ENCODE data around the gene PTPRG. TPM values are rescaled to one million over a fixed set of nuclear protein-coding genes. Genes with fewer than 3 reads are reported as not detected.

PTPRG gene
- total RNA-seq, 4 donors from 2014 or later: 33.5 to 56.6 (median 46.9) TPM

DNA sequence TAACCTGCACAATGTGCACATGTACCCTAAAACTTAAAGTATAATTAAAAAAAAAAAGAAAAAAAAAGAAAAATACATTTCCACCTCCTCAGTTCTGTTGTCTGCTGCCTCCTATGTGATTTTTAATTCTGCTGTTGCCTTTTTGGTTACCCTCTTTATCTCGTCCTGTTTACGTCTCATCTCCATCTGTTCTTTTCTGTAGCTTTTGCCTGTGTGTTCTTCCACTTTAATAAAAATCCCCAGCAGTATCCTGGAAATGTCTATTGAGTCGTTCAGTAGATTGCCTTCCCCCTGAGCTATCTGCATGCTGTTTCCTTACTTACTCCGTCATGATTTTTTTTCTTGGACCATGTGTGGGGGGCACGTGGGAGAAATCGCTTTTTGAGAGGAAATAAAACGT is 509.5 kb downstream of the PTPRG start:
- TF ChIP-seq, protein P1, sequence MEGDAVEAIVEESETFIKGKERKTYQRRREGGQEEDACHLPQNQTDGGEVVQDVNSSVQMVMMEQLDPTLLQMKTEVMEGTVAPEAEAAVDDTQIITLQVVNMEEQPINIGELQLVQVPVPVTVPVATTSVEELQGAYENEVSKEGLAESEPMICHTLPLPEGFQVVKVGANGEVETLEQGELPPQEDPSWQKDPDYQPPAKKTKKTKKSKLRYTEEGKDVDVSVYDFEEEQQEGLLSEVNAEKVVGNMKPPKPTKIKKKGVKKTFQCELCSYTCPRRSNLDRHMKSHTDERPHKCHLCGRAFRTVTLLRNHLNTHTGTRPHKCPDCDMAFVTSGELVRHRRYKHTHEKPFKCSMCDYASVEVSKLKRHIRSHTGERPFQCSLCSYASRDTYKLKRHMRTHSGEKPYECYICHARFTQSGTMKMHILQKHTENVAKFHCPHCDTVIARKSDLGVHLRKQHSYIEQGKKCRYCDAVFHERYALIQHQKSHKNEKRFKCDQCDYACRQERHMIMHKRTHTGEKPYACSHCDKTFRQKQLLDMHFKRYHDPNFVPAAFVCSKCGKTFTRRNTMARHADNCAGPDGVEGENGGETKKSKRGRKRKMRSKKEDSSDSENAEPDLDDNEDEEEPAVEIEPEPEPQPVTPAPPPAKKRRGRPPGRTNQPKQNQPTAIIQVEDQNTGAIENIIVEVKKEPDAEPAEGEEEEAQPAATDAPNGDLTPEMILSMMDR (IDR thresholded peaks at IDR 0.05): no peak
- no peak for TF ChIP-seq POLR2A (IDR thresholded peaks at IDR 0.05)
- DNase-seq: no peak
- no peaks in the 10 kb centered on the region for H3K4me1 ChIP-seq
- H3K4me3 ChIP-seq: no peak overlapping the region
- H3K36me3 ChIP-seq: no peaks in the 10 kb centered on the region
- no peak overlapping the region for H3K27ac ChIP-seq
- no peaks in the 10 kb centered on the region for H3K9me3 ChIP-seq
- no peaks in the 10 kb centered on the region for H3K27me3 ChIP-seq

DNA sequence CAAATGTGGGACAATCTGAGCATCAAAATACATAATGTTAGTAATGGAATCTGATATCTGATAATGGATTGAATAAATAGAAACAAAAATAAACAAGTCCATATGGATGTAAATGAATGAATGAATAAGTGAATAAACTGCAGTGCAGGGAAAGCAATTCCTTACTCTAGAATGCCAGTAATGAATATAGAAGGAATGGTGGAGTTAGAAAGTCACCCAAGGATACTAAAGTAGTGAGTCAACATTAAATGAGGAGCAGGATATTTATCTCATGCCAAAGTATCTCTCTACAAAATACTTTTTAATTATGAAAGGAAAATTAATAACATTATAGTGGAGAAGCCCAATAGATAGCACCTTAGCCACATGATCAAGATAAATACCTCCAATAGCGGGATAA is 511.7 kb downstream of the PTPRG start:
- Histone ChIP-seq H3K27ac (no peak overlapping the region), H3K4me3 (no peak overlapping the region), H3K4me1 (no peaks in the 10 kb centered on the region), H3K9me3 (no peaks in the 10 kb centered on the region), H3K27me3 (no peaks in the 10 kb centered on the region), H3K36me3 (no peaks in the 10 kb centered on the region)
- TF ChIP-seq POLR2A (IDR thresholded peaks at IDR 0.05): no peak
- TF ChIP-seq, protein P1 (IDR thresholded peaks at IDR 0.05): no peak
- no peak for DNase-seq

DNA sequence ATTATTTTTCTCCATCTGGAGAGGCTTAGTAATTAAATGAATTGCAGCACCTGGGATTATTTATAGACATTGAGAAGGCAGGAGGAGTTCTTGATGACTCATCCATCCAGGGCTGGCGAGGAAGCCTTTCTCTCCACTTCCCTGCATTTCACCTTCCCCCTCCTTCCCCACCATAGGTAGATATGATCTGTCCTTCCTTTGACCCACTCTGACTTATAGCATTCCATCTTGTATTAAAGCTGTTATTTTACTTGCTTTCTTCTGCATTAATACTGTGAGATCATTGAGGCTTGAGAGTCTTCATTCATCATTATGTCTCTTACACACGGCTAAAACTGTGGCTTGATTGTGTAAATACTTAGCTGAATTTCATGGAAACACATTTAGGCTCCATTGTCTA is 523.2 kb downstream of the PTPRG start:
- no peaks in the 10 kb centered on the region for H3K36me3 ChIP-seq
- no peak overlapping the region for H3K4me3 ChIP-seq
- H3K27ac ChIP-seq: no peak overlapping the region
- DNase-seq: no peak
- no peaks in the 10 kb centered on the region for H3K4me1 ChIP-seq
- no peaks in the 10 kb centered on the region for H3K27me3 ChIP-seq
- TF ChIP-seq, protein P1 (IDR thresholded peaks at IDR 0.05): no peak
- no peak for TF ChIP-seq POLR2A (IDR thresholded peaks at IDR 0.05)
- H3K9me3 ChIP-seq: no peaks in the 10 kb centered on the region

DNA sequence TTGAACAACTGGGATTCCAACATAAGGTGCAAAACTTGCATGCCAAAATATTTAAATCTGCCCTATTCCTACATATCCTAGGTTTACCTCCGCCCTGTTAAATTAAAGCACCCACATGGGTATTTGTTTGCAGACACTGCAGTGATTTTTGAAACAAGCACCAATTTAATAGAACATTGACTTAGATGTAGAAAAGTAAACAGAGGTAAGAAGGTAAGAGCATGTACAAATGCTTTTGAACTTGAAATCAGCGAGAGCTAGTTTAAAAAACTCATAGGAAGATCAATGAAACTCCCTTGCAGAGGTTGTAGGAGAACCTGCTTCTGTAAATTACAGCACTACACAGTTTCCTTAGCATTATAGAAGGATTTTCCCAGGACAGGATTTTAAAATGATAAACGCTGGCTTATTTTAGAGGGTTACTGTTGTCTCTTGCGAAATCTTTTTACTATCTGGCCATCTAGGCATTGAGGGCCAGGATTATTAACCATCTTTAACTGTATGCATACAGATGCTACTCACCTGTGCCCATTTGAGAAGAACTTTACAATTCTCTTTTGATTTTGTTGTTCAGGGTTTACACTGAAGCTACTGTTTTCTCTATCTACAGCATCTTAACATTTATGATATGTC is 527.2 kb downstream of the PTPRG start:
- Histone ChIP-seq H3K27me3 (no peaks in the 10 kb centered on the region), H3K4me1 (no peaks in the 10 kb centered on the region), H3K27ac (no peak overlapping the region), H3K9me3 (no peaks in the 10 kb centered on the region), H3K36me3 (no peaks in the 10 kb centered on the region), H3K4me3 (no peak overlapping the region)
- no peak for DNase-seq
- TF ChIP-seq, protein P1 (IDR thresholded peaks at IDR 0.05): no peak

DNA sequence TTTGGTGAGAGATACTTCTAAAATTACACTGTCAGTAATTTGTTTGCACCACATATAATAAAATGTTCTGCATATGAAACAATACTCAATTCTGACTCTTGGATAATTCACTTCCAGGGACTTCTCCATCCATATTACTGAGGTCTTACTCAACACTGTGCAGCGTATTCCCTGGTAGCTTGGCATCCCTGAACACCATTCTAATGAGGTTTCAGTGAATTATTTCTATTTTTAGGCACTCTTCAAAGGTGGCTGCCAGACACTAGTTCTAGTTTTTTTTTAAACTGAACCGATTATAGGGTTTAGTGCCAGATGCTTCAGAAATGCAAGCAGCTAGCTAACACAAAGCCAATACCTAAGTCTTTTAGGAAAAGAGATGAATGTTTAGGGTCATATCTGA is 528.7 kb downstream of the PTPRG start:
- Histone ChIP-seq H3K27me3 (no peaks in the 10 kb centered on the region), H3K9me3 (no peaks in the 10 kb centered on the region), H3K4me1 (no peaks in the 10 kb centered on the region), H3K4me3 (no peak overlapping the region), H3K27ac (no peak overlapping the region), H3K36me3 (no peaks in the 10 kb centered on the region)
- TF ChIP-seq, protein P1 (IDR thresholded peaks at IDR 0.05): no peak
- no peak for TF ChIP-seq POLR2A (IDR thresholded peaks at IDR 0.05)
- no peak for DNase-seq

DNA sequence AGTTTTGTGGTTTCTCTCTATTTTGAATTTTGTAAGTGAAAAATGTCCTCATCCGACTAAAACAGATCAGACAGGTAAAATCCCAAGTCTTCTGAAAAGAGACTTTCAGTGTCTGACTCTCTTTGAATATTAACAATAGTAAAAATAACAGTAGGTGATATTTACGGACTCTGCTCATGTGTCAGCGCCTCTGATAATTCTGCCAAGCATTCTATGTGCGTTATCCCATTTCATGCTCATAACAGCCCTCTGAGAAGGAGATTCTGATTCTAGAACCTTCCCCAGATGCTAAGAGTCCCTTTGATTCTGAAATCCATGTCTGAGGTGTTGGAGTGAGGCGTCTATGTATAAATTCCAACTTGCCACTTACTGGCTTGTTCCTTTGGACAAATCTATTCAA is 529.1 kb downstream of the PTPRG start:
- no peak overlapping the region for H3K4me3 ChIP-seq
- H3K4me1 ChIP-seq: no peaks in the 10 kb centered on the region
- TF ChIP-seq, protein P1 (IDR thresholded peaks at IDR 0.05): no peak
- no peak for TF ChIP-seq POLR2A (IDR thresholded peaks at IDR 0.05)
- H3K36me3 ChIP-seq: no peaks in the 10 kb centered on the region
- no peak for DNase-seq
- no peaks in the 10 kb centered on the region for H3K9me3 ChIP-seq
- H3K27me3 ChIP-seq: no peaks in the 10 kb centered on the region
- no peak overlapping the region for H3K27ac ChIP-seq
